Measurements from ENCODE around the gene LAMB1.
A peak's percentile ranks its signal among the peaks of the same experiment; 100 is the strongest.

LAMB1 gene

DNA sequence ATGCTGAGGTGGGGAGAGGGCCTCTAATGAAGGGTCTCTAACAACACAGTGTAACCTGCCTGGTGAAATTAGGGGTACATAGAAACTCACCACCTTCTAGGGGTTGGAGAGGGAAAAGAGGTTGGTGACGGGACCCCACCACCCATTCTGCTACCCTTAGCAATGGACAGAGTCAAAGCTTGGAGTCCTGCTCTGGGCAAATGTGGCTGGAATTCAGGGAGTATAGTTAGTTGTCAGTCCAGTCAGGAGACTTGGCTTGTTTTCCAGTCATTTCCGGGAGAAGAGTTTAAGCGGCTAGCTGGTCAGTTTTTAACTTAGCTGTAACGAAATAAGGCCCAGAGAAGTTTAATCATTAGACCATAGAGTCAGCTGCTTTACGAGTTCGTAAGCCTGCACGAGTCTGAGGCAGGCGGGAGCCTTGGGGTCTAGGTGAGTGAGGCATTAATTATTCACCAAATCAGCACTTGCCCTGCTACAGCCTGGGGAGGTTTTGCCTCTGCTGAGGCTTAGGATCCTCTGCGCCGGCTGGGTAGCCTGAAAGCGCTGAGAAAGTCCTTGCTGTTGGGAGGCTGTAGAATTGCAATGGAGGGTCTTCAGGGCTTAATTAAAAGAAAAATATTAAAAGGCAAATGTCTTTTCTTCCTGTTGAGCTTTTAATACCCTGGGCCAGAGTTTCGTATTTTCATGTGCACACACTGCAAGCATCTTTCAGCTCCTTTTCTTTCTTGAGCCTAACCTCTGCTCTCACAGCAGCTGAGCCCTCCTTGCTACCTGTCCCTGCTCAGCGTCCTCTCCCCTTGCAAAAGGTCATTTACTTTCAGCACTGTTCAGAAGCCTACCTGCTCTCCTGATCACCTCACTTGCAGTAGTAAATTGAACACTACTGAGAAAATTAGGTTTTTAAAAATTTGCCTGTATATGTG is 1.5 kb upstream of the LAMB1 start:
- no peak for TF ChIP-seq CTCF (conservative IDR thresholded peaks at IDR 0.05)
- H3K27ac ChIP-seq, result peak overlapping the region; percentile 95

DNA sequence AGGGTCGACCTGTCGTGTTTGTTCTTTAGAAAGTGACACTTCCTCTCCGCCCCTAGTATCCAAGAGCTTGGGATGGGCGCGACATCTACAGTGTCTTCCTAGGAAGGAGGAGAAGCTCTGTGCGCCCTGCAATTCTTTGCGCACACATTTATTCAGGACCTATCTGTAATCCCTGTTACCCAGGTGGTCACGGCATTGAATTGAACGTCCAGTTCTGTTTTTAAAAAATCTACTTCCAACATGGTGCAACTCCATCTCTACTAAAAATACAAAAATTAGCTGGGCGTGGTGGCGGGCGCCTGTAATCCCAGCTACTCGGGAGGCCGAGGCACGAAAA is 606 bp upstream of the LAMB1 start:
- peak overlapping the region; percentile 95 for H3K27ac ChIP-seq
- no peak for TF ChIP-seq CTCF (conservative IDR thresholded peaks at IDR 0.05)

DNA sequence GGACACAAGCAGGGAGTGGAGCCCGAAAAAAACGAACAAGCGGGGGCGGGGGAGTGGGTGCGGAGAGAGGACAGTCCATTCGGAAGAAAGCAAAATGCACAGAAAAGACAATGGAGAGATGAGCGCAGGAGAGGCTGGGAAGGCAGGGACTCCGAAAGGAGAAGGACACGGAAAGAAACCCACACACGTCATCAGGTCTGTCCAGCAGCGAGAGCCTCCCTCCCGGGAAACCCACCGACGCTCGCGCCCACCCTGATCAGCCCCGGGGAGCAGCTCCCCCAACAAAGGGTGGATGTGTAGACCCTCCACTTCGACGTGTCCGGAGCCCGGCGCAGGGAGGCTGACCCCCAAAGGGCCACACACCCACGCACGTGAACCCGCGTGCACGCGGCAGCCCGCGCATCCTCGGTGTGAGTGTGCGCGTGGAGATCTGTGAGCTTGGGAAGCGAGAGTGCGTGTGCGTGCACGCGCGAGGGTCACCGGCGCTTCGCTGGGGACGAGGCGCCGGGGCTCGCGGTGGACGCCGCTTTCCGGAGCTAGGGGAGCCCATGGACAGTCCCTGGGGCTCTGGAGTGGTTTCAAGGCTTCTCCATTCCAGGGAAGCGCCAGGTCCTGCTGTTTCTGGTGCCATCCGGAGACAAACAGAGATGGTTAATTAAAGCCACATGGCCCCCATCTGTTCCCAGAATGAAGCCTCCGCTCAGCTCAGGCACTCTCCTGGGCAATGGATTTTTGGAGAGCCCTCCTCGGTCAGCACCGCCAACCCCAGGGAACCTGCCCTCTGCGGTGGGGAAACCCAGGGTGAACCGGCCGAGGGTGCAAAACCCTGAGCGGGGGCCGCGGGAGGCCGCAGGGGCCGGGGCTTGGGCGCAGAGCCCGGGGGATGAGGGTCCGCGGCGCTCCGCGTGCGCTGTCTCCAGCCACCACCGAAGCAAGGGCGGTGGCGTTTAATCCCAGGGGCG is 916 bp downstream of the LAMB1 start:
- peak overlapping the region; percentile 95 for H3K27ac ChIP-seq

DNA sequence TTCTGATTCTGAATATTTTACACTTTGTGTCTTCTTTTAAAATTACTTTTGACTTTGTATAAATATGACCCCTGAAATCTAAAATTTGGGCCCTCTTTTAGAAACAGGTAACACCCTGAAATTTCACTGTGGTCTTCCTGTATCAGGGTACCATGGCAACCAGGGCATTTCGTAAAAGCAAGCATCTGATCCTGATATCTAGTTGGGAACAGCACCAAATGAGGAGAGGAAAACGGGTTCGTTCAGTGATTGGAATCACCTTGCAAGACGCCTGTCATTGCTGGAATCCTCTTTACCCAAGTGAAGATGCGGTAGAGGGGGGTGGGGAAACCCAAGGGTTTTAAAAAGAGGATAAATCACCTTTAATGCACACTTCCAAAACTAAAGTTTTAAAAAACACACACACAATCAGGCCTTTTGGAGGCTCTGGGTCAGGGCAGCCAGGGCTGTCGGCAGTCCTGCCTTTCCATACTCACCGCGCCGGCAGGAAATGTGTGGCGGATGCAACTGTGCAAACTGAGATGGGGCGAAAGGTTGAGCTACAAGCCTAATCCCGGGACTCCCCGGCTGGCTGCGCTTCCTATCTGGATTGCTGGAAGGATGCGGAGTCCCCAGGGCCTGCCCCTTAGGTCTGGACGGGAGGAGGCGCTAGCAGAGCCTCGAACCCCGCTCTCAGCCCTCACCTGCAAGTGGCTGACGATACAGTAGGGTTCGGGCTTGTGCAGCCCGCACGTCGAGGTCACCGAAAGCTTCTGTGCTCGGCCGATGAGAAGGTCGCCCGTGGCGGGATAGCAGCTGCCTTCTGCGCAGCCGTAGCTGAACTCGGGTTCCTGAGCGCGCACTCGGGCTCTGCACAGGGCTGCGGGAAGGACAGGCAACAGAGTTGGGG is 1.8 kb downstream of the LAMB1 start:
- H3K27ac ChIP-seq, result peak overlapping the region; percentile 95
- TF ChIP-seq CTCF (conservative IDR thresholded peaks at IDR 0.05), result peak; percentile 29; the same call in 1 of the 2 replicates

More for the DNA sequence above, 916 bp downstream of the LAMB1 start:
- TF ChIP-seq CTCF (conservative IDR thresholded peaks at IDR 0.05), result no peak

DNA sequence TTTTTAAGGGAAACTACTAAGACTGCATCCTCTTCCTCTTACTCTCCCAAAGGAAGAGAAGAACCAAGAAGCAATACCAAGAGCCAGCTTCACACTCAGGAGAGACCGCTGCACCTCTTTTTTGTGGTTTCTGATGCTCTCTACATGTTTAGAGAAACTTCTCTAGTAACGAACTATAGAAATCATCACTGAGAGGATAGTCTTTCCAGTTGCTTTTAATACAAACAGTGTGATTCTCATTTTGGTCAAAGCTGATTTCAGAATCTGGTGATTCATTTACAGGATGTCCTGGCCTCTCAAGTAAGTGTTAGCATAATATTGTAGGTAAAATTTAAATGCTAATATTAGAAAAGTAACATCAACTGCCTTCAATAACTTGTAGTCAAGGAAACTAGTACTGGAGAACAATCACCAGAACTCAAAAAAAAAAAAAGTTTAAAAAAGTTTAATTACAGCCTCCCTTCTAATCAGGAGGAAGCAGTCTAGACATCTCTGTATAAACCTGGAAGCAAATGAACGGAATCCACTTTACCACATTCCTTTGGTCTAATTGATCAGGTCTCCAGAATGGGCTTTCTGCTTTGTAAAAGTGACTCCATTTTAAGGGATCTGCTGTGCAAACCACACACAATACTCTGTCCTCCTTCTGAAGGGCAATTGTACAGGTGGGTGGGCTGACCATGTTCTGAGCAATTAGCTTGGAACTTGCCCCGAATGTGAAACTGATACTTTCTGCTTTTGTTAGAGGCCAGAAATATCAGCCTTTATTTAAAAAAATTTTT is 3.0 kb downstream of the LAMB1 start:
- peak overlapping the region; percentile 95 for H3K27ac ChIP-seq
- TF ChIP-seq CTCF (conservative IDR thresholded peaks at IDR 0.05), result no peak

GRCh38 chr7:107998660-107999480 is 4.1 kb downstream of the LAMB1 start:
- peak overlapping the region; percentile 95 for H3K27ac ChIP-seq
- no peak for TF ChIP-seq CTCF (conservative IDR thresholded peaks at IDR 0.05)
